Non-pigmented ciliary epithelial cell (primary cell): ENCODE measurements around the gene TVP23A.
"Not testable (repeated sequence)": the region's sequence is repeated elsewhere in the genome, so short reads cannot be mapped to it uniquely, and the experiment has no call there.

ENCODE experiments used
- DNase-seq: peaks from one replicate; pipeline ENCODE4 v3.0.0-alpha.2; 2010; ENCODE audit warnings: low read depth

Gene TVP23A

DNA sequence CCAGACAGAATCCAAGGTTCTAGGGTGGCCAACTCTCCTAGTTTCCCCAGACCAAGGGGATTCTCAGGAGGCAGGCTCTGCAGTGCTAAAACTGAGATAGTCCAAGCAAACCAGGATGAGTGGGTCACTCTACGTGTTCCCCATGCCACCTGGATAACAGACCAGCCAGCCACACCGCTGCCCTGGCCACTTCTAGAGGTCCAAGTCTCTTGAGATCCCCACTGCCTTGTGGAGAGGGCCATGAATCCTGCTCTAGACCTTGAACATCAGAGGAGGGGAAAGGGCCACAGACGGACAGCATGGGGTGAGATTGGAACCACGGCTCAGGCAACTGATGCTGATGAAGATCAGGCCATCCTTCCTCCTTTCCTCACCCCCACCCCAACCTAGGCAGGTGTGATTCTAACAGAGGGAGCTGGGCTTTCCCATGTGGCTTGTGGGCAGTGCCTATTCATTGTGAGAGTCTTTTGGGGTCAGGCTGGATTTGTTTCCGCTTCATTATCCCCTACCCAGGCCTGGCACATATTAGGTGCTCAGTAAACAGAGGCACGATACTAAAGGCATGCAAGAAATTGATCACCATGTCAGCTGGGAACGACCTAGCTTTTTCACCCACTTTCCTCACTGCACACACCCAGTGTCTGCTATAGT, 16.8 kb upstream of the TVP23A start:
- DNase-seq, result no peak

DNA sequence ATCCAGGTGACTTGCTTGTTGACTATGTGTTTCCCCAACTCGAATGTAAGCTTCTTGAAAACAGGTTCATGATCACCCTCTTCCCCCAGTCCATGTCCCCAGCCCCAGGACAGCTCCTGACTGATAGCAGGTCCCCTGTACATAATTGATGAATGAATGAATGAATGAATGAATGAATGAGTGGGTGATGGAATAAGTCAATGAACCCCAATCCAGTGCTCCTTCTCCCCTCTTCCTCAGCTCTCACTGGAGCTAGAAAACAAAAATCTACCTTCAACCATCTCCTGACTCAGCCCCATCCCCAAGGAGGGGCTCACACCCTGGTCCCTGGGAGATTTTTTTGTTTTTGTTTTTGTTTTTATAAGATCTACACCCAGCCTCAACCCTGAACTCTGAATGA, 16.2 kb upstream of the TVP23A start:
- no peak for DNase-seq

- DNase-seq, result no peak
Measured at GRCh38 chr16:10834130-10834529, 15.5 kb upstream of the TVP23A start.

- no peak for DNase-seq
Measured at GRCh38 chr16:10833271-10833670, 14.7 kb upstream of the TVP23A start.

GRCh38 chr16:10831894-10832886, 13.6 kb upstream of the TVP23A start:
- DNase-seq, result no peak

- not testable (repeated sequence) for DNase-seq
Measured at GRCh38 chr16:10830240-10830639, 11.6 kb upstream of the TVP23A start.

DNA sequence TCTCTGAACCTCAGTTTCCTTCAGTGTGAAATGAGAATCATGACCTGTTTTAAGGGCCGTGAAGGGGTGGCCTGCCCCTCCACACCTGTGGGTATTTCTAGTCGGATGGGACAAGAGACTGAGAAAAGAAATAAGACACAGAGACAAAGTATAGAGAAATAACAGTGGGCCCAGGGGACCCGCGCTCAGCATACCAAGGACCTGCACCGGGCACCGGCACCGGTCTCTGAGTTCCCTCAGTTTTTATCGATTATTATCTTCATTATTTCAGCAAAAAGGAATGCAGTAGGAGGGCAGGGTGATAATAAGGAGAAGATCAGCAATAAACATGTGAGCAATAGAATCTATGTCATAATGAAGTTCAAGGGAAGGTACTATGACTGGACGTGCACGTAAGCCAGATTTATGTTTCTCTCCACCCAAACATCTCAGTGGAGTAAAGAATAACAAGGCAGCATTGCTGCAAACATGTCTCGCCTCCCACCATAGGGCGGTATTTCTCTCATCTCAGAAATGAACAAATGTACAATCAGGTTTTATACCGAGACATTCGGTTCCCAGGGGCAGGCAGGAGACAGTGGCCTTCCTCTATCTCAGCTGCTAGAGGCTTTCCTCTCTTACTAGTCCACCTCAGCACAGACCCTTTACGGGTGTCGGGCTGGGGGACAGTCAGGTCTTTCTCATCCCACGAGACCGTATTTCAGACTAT, 10.9 kb upstream of the TVP23A start:
- not testable (repeated sequence) for DNase-seq

DNA sequence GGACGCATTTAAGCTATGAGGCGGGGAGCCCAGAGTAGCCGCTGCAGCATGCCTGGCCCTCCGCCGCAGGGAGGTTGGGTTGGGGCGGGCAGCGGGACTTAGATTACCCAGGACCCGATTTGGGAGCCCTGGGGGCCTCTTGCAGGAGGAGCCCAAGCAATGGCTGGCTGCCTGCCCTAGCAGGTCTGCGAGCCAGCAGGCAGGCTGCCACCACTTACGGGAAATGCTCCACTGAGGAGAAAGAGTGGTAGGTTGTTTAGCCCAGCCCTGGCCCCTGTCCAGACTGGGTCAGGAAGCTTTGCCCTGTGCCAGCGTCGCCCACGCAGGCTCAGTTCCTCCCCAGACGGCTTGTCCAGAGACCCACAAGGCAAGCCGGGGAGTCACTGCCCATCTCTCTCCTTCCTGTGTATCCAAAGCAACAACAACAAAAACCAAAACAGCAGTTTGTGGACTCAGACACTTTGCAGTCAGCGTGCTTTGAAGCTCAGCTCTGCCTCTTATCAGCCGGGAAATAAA, 10.3 kb upstream of the TVP23A start:
- peak; percentile 4 for DNase-seq

DNA sequence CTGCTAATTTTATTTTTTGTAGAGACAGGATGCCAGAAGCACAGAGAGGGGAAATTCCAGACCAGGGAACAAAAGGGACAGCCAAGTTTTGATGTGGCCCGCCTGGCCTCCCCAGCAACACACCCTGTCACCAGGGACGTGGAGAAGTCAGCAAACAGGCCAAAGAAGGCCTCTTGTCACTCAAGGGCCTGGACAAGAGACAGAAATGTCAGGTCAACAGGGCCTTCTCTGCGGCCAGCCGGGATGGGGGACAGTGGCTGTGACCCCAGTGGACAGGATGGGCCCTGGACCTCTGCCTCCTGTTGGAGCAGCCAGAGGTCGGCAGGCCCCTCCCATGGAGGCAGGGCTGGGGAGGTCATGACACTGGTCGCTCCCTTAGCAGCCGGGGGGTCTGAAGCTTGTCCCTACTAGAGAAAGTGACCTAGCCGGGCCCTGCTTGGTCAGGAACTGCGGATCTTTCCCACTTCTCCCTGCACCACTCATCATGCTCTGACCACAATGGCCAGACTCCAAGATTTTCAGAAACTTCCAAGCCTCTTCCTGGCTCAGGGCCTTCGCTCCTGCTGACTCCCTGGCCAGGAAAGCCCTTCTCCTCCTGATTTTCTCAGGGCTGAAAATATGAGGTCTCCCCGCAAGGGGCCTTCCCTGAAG, 9.2 kb upstream of the TVP23A start:
- peak; percentile 10 for DNase-seq

GRCh38 chr16:10824111-10824893, 5.7 kb upstream of the TVP23A start:
- no peak for DNase-seq

DNA sequence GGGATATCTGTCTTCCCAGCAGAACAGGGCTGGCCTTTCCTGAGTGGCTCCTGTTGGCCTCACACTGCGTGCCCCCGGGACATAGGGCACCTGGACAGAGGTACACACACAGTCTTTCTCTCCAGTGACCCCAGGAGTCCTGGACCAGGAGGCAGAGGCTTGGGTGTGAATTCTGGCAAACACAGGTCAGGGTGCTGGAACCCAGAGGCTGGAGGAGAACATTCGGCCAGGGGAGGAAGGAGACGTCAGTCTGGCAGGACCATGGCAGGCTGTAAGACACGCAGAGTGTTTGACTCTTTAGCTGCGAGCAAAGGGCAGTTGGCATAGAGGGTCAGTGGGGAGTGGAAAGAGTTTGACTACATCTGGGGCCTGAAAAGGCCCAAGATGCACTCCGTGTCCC, 4.1 kb upstream of the TVP23A start:
- DNase-seq, result no peak

GRCh38 chr16:10820546-10820945, 2.0 kb upstream of the TVP23A start:
- DNase-seq, result no peak

- no peak for DNase-seq
Measured at GRCh38 chr16:10817514-10817913, 1.1 kb downstream of the TVP23A start.

GRCh38 chr16:10813099-10813455, 5.5 kb downstream of the TVP23A start:
- DNase-seq, result no peak

- DNase-seq, result no peak
Measured at GRCh38 chr16:10812312-10813098, 6.1 kb downstream of the TVP23A start.

DNA sequence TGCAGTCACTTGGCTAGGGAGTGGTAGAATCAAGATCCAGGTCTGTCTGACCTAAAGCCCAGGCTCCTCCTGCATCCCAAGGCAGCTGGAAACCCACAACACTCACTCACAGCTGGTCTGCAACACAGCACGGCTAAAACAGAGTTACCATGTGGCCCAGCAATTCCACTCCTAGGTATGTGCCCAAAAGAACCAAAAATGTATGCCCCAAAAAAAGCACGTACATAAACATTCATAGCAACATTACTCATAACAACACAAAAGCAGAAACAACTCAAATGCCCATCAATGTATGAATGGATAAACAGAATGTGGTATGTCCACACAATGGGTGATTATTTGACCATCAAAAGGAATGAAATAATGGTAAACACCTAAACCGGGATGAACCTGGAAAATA, 8.9 kb downstream of the TVP23A start:
- DNase-seq, result no peak

DNA sequence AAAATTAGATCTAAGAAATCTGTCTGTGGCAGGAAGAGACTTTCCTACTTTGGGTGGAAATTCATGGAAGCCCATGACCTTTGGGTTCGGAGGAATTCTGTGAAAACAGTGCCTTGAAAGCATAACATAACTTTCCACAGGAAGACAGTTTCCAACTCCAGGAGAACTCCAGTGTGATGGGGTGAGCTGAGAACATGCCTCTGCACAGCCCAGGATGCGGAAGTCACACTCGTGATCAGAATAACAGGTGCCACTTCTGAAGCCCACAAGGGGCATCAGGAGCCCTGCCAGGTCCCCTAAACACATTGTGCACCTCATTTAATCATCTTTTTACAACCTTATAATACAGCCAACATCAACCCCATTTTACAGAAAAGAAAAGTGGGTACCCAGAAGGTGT, 9.7 kb downstream of the TVP23A start:
- DNase-seq, result no peak

GRCh38 chr16:10808218-10808617, 10.4 kb downstream of the TVP23A start:
- DNase-seq, result no peak

DNA sequence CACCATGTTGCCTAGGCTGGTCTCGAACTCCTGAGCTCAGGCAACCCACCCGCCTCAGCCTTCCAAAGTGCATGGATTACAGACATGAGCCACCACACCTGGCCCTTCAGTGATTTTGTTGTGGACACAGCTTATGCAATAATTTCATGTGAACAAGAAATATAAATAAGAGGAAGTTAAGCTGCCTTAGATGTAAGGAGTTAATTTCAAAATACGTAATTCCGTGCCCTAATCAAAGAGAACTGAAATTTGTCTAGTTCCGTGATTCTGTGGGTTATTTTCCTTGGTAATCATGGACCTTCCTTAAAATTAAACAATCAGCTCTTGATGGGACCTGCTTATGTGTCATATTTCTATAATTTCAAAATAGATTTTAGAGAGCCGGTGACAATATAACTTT, 11.9 kb downstream of the TVP23A start:
- no peak for DNase-seq

DNA sequence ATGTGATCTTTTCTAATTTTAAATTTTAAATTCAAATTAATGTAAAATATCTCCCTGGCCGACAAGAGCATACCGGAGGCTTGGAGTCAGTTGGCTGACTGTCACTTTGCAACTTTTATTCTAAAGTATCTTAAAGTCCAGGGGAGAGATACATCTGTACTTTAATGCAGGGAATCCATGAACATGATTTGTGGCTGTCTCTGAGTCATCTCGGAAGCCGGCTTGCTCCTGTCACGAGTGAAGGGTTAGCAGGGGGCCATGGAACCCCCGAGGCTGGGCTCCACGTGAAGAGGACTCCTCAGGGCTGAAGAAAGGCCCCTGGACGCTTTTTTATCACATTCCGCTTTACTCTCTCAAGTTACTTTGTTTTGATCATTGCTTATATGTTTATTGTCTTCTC, 13.3 kb downstream of the TVP23A start:
- DNase-seq, result no peak
